Measurements from ENCODE around the gene PRICKLE1.

Gene PRICKLE1

GRCh38 chr12:42630314-42630713 lies 40.8 kb upstream of the PRICKLE1 start:
- Histone ChIP-seq H2AFZ (ENCODE audit: low read length) (no peak overlapping the region), H3K4me3 (ENCODE audit: low read depth, low read length, poor library complexity, severe bottlenecking) (no peak overlapping the region), H4K20me1 (ENCODE audit: insufficient read depth, low read length) (no peaks in the 10 kb centered on the region), H3K27me3 (ENCODE audit: insufficient read depth, low read length) (no peaks in the 10 kb centered on the region), H3K4me2 (ENCODE audit: low read length) (no peak overlapping the region), H3K9me3 (ENCODE audit: low read length) (no peaks in the 10 kb centered on the region), H3K4me1 (ENCODE audit: insufficient read depth, low read length, severe bottlenecking) (no peaks in the 10 kb centered on the region), H3F3A (ENCODE audit: insufficient read depth, low read length) (no peaks in the 10 kb centered on the region), H3K79me2 (ENCODE audit: insufficient read depth, low read length) (no peaks in the 10 kb centered on the region), H3K9me2 (ENCODE audit: low read depth, low read length) (no peaks in the 10 kb centered on the region), H3K36me3 (ENCODE audit: insufficient read depth, low read length) (no peaks in the 10 kb centered on the region), H3K27ac (ENCODE audit: low read depth, low read length, poor library complexity, severe bottlenecking) (no peak overlapping the region), H3K9ac (ENCODE audit: low read length) (no peak overlapping the region)
- TF ChIP-seq EZH2 (IDR thresholded peaks at IDR 0.05; ENCODE audit: borderline replicate concordance, low read length), result no peak
- TF ChIP-seq CTCF (IDR thresholded peaks at IDR 0.05; ENCODE audit: low read length), result no peak

GRCh38 chr12:42627151-42627550 lies 37.6 kb upstream of the PRICKLE1 start:
- Histone ChIP-seq H2AFZ (ENCODE audit: low read length) (no peak overlapping the region), H3F3A (ENCODE audit: insufficient read depth, low read length) (no peaks in the 10 kb centered on the region), H3K79me2 (ENCODE audit: insufficient read depth, low read length) (no peaks in the 10 kb centered on the region), H3K27me3 (ENCODE audit: insufficient read depth, low read length) (no peaks in the 10 kb centered on the region), H3K9me3 (ENCODE audit: low read length) (no peaks in the 10 kb centered on the region), H3K4me1 (ENCODE audit: insufficient read depth, low read length, severe bottlenecking) (no peaks in the 10 kb centered on the region), H3K27ac (ENCODE audit: low read depth, low read length, poor library complexity, severe bottlenecking) (no peak overlapping the region), H3K9me2 (ENCODE audit: low read depth, low read length) (no peaks in the 10 kb centered on the region), H4K20me1 (ENCODE audit: insufficient read depth, low read length) (no peaks in the 10 kb centered on the region), H3K4me2 (ENCODE audit: low read length) (no peak overlapping the region), H3K9ac (ENCODE audit: low read length) (no peak overlapping the region), H3K36me3 (ENCODE audit: insufficient read depth, low read length) (no peaks in the 10 kb centered on the region), H3K4me3 (ENCODE audit: low read depth, low read length, poor library complexity, severe bottlenecking) (no peak overlapping the region)
- TF ChIP-seq EZH2 (IDR thresholded peaks at IDR 0.05; ENCODE audit: borderline replicate concordance, low read length), result no peak
- TF ChIP-seq CTCF (IDR thresholded peaks at IDR 0.05; ENCODE audit: low read length), result no peak

GRCh38 chr12:42625611-42626010 lies 36.1 kb upstream of the PRICKLE1 start:
- no peak overlapping the region for H3K9ac ChIP-seq (ENCODE audit: low read length)
- H3K27ac ChIP-seq (ENCODE audit: low read depth, low read length, poor library complexity, severe bottlenecking), result no peak overlapping the region
- no peaks in the 10 kb centered on the region for H4K20me1 ChIP-seq (ENCODE audit: insufficient read depth, low read length)
- H3K4me3 ChIP-seq (ENCODE audit: low read depth, low read length, poor library complexity, severe bottlenecking), result no peak overlapping the region
- H2AFZ ChIP-seq (ENCODE audit: low read length), result no peak overlapping the region
- H3K27me3 ChIP-seq (ENCODE audit: insufficient read depth, low read length), result no peaks in the 10 kb centered on the region
- no peaks in the 10 kb centered on the region for H3F3A ChIP-seq (ENCODE audit: insufficient read depth, low read length)
- no peaks in the 10 kb centered on the region for H3K79me2 ChIP-seq (ENCODE audit: insufficient read depth, low read length)
- H3K4me1 ChIP-seq (ENCODE audit: insufficient read depth, low read length, severe bottlenecking), result no peaks in the 10 kb centered on the region
- no peaks in the 10 kb centered on the region for H3K9me2 ChIP-seq (ENCODE audit: low read depth, low read length)
- no peaks in the 10 kb centered on the region for H3K36me3 ChIP-seq (ENCODE audit: insufficient read depth, low read length)
- H3K4me2 ChIP-seq (ENCODE audit: low read length), result no peak overlapping the region
- TF ChIP-seq CTCF (IDR thresholded peaks at IDR 0.05; ENCODE audit: low read length), result no peak
- TF ChIP-seq EZH2 (IDR thresholded peaks at IDR 0.05; ENCODE audit: borderline replicate concordance, low read length), result no peak
- no peaks in the 10 kb centered on the region for H3K9me3 ChIP-seq (ENCODE audit: low read length)

Measured in OCI-LY1 (cell line).